NCI-H1092 treated with DMSO at 0.1 percent for 48 hours (cell line): ENCODE results near the gene NFATC2.

Experiments used
- DNase-seq: peaks from one replicate; lab custom pipeline; 2025; lab: John Stamatoyannopoulos, UW

NFATC2 gene

GRCh38 chr20:51412333-51412871 lies 130.1 kb downstream of the NFATC2 start:
- peak; percentile 11 for DNase-seq

- DNase-seq: no peak
Observed at GRCh38 chr20:51411870-51412269, 130.6 kb downstream of the NFATC2 start.

GRCh38 chr20:51410586-51411325 lies 131.8 kb downstream of the NFATC2 start:
- DNase-seq: no peak

- DNase-seq: no peak
Observed at GRCh38 chr20:51409192-51409880, 133.2 kb downstream of the NFATC2 start.

- DNase-seq: no peak
Observed at GRCh38 chr20:51404297-51405060, 138.0 kb downstream of the NFATC2 start.

- no peak for DNase-seq
Observed at GRCh38 chr20:51403466-51404220, 138.9 kb downstream of the NFATC2 start.

GRCh38 chr20:51402201-51402600 lies 140.3 kb downstream of the NFATC2 start:
- DNase-seq: no peak

GRCh38 chr20:51401496-51401895 lies 141.0 kb downstream of the NFATC2 start:
- no peak for DNase-seq

GRCh38 chr20:51400051-51400926 lies 142.2 kb downstream of the NFATC2 start:
- no peak for DNase-seq

- peak; percentile 39 for DNase-seq
Observed at GRCh38 chr20:51399006-51399890, 143.3 kb downstream of the NFATC2 start.

- DNase-seq: no peak
Observed at GRCh38 chr20:51398552-51398951, 144.0 kb downstream of the NFATC2 start.

- DNase-seq: no peak
Observed at GRCh38 chr20:51398083-51398482, 144.4 kb downstream of the NFATC2 start.

GRCh38 chr20:51397137-51397536 lies 145.4 kb downstream of the NFATC2 start:
- DNase-seq: no peak

- DNase-seq: no peak
Observed at GRCh38 chr20:51396365-51396909, 146.1 kb downstream of the NFATC2 start.

GRCh38 chr20:51394706-51395105 lies 147.8 kb downstream of the NFATC2 start:
- no peak for DNase-seq

- DNase-seq: no peak
Observed at GRCh38 chr20:51393571-51393970, 148.9 kb downstream of the NFATC2 start.

- no peak for DNase-seq
Observed at GRCh38 chr20:51392614-51393186, 149.8 kb downstream of the NFATC2 start.

- DNase-seq: no peak
Observed at GRCh38 chr20:51391926-51392325, 150.6 kb downstream of the NFATC2 start.
